Measurements from ENCODE around the gene ARHGAP22. TPM values are rescaled to one million over a fixed set of nuclear protein-coding genes. Genes with fewer than 3 reads are reported as not detected.

ARHGAP22 gene
- total and polyA plus RNA-seq, 3 experiments from 2014 or later = not detected

Other genes with a start within 250 kb of the ARHGAP22 start
- gene WDFY4, start 79.8 kb upstream of the ARHGAP22 start, total RNA-seq = under 1 TPM; 0.20 to 0.35 TPM
- gene WDFY4, start 79.8 kb upstream of the ARHGAP22 start, polyA plus RNA-seq = not detected